ENCODE results near the gene DMBT1. TPM values are rescaled to one million over a fixed set of nuclear protein-coding genes. Genes with fewer than 3 reads are reported as not detected.

DMBT1 gene
- total RNA-seq, 1 donor: not detected

GRCh38 chr10:122639801-122640200 lies 79.2 kb downstream of the DMBT1 start:
- H3K4me3 ChIP-seq (ENCODE audit: low read depth, low read length): no peak overlapping the region
- no peak for DNase-seq (ENCODE audit: low read depth)
- TF ChIP-seq CTCF (IDR thresholded peaks at IDR 0.05; ENCODE audit: insufficient read depth, low read depth, low read length): no peak

GRCh38 chr10:122640921-122641320 lies 80.4 kb downstream of the DMBT1 start:
- H3K4me3 ChIP-seq (ENCODE audit: low read depth, low read length): no peak overlapping the region
- TF ChIP-seq CTCF (IDR thresholded peaks at IDR 0.05; ENCODE audit: insufficient read depth, low read depth, low read length): no peak
- no peak for DNase-seq (ENCODE audit: low read depth)

GRCh38 chr10:122642726-122643605 lies 82.4 kb downstream of the DMBT1 start:
- no peak for DNase-seq (ENCODE audit: low read depth)
- TF ChIP-seq CTCF (IDR thresholded peaks at IDR 0.05; ENCODE audit: insufficient read depth, low read depth, low read length): no peak
- H3K4me3 ChIP-seq (ENCODE audit: low read depth, low read length): no peak overlapping the region

GRCh38 chr10:122643931-122644534 lies 83.5 kb downstream of the DMBT1 start:
- no peak for TF ChIP-seq CTCF (IDR thresholded peaks at IDR 0.05; ENCODE audit: insufficient read depth, low read depth, low read length)
- DNase-seq (ENCODE audit: low read depth): no peak
- no peak overlapping the region for H3K4me3 ChIP-seq (ENCODE audit: low read depth, low read length)

- H3K4me3 ChIP-seq (ENCODE audit: low read depth, low read length): no peak overlapping the region
- TF ChIP-seq CTCF (IDR thresholded peaks at IDR 0.05; ENCODE audit: insufficient read depth, low read depth, low read length): no peak
- no peak for DNase-seq (ENCODE audit: low read depth)
Observed at GRCh38 chr10:122646511-122647382, 86.2 kb downstream of the DMBT1 start.

- no peak overlapping the region for H3K4me3 ChIP-seq (ENCODE audit: low read depth, low read length)
- TF ChIP-seq CTCF (IDR thresholded peaks at IDR 0.05; ENCODE audit: insufficient read depth, low read depth, low read length): no peak
- DNase-seq (ENCODE audit: low read depth): no peak
Observed at GRCh38 chr10:122647383-122647968, 86.9 kb downstream of the DMBT1 start.
